ENCODE measurements around the gene CALCA.

The CALCA gene

DNA sequence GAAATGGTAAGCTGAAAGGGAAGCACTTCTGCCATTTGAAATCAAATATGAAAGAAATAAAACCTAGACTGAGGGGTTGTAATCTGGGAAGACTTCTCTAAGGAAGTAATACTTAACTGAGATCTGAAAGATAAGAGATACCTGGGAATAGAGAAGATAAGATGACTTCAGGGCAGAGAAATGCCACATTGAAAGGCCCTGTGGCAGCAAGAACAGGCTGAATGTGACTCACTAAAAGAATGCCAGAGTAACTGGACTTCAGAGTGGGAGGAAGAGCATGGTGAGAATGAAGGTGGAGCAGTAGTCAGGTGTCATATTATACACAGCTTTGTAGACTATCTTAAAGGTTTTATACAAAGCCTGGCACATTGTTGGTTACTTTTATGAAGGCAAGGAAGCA is 17.6 kb downstream of the CALCA start:
- H3K27me3 Mint-ChIP-seq (ENCODE audit: low read depth, poor library complexity) = peaks cover 12% of the 10 kb centered on the region
- no peak for DNase-seq
- no peaks in the 10 kb centered on the region for H3K36me3 Mint-ChIP-seq (ENCODE audit: low read depth)
- no peak overlapping the region for H3K27ac Mint-ChIP-seq
- no peaks in the 10 kb centered on the region for H3K4me1 Mint-ChIP-seq
- H3K4me3 Mint-ChIP-seq = no peak overlapping the region
- TF ChIP-seq, protein P1, sequence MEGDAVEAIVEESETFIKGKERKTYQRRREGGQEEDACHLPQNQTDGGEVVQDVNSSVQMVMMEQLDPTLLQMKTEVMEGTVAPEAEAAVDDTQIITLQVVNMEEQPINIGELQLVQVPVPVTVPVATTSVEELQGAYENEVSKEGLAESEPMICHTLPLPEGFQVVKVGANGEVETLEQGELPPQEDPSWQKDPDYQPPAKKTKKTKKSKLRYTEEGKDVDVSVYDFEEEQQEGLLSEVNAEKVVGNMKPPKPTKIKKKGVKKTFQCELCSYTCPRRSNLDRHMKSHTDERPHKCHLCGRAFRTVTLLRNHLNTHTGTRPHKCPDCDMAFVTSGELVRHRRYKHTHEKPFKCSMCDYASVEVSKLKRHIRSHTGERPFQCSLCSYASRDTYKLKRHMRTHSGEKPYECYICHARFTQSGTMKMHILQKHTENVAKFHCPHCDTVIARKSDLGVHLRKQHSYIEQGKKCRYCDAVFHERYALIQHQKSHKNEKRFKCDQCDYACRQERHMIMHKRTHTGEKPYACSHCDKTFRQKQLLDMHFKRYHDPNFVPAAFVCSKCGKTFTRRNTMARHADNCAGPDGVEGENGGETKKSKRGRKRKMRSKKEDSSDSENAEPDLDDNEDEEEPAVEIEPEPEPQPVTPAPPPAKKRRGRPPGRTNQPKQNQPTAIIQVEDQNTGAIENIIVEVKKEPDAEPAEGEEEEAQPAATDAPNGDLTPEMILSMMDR (IDR thresholded peaks at IDR 0.05) = no peak
- H3K9me3 Mint-ChIP-seq = no peaks in the 10 kb centered on the region

DNA sequence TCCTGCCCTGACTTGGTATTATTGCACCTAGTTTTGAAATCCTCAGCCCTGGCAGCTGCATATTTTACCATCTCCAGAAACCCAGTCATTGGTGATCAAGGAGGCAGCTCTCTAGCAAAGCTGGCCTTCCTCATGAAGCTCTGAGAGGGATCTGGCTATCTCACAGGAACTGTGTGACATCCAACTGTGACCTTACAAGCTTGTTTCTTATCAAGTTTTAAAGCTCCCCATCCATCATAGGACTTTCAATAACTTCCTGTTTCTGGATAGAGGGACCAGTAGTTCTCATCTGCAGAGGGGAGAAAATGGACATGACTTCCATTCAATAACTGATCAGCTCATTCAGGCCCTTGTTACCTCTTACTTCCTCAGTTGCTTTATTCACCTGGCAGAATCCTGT is 18.2 kb downstream of the CALCA start:
- DNase-seq = no peak
- no peak overlapping the region for H3K27ac Mint-ChIP-seq
- TF ChIP-seq, protein P1 (IDR thresholded peaks at IDR 0.05) = no peak
- peaks cover 8% of the 10 kb centered on the region for H3K27me3 Mint-ChIP-seq (ENCODE audit: low read depth, poor library complexity)
- no peaks in the 10 kb centered on the region for H3K36me3 Mint-ChIP-seq (ENCODE audit: low read depth)
- no peak overlapping the region for H3K4me3 Mint-ChIP-seq
- H3K4me1 Mint-ChIP-seq = no peaks in the 10 kb centered on the region
- H3K9me3 Mint-ChIP-seq = no peaks in the 10 kb centered on the region

DNA sequence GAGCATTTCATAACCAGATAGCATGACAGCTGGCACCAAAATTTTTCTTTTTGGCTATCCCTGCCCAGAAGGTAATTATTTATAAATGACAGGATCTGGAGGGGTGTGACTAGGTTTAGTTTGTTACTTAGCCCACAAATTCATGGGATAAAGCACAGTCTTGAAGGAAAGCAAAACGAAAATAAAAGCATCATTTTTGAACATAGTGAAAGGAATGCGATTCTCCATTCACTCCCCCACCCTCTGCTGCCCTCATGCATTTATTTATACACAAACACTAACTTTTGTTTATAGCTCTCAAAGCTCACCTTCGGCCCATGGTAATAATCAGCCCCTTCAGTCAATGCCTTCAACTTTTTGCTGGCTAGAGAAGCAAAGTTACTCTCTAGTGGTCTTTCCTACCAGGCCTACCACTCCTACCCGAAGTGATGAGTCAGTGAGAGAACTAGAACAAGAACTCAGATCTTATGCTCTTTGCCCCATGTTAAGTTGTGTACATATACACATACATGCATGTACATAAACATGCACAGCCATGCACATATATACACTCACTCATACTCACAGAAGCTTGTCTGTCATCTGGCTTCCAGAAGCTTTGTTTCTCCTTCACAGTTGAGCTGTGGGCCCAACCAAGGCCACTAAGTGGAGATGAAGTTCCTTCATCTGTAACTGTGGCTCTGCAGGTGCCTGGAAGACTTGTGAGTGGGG is 22.6 kb downstream of the CALCA start:
- Mint-ChIP-seq H3K4me3 (no peak overlapping the region), H3K27ac (no peak overlapping the region), H3K4me1 (no peaks in the 10 kb centered on the region), H3K36me3 (ENCODE audit: low read depth) (no peaks in the 10 kb centered on the region), H3K9me3 (no peaks in the 10 kb centered on the region), H3K27me3 (ENCODE audit: low read depth, poor library complexity) (peaks cover 13% of the 10 kb centered on the region)
- DNase-seq = no peak
- TF ChIP-seq, protein P1 (IDR thresholded peaks at IDR 0.05) = no peak

DNA sequence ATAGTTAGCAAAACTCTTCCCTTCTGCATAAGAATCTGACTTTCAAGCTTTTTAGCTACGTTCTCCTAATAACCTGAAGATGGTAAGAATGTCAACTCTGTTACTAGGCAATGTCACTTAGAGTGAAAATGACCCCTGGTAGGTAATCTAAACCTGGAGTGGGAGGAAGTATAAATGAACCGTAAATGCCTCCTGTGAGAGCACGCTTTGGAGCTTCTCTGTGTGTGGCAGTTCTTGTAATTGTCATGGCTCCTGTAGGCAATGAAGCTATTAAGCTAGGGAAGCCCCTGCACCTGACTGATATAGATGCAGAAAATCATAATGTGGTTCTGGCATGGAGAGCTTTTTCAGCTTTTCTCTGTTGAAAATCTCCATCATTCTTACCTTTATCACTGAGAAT is 29.4 kb downstream of the CALCA start:
- Mint-ChIP-seq H3K36me3 (ENCODE audit: low read depth) (no peaks in the 10 kb centered on the region), H3K27me3 (ENCODE audit: low read depth, poor library complexity) (peaks cover 13% of the 10 kb centered on the region), H3K4me3 (no peak overlapping the region), H3K27ac (no peak overlapping the region), H3K9me3 (peaks cover 26% of the 10 kb centered on the region), H3K4me1 (peaks cover 4% of the 10 kb centered on the region)
- DNase-seq = no peak
- TF ChIP-seq, protein P1 (IDR thresholded peaks at IDR 0.05) = no peak

DNA sequence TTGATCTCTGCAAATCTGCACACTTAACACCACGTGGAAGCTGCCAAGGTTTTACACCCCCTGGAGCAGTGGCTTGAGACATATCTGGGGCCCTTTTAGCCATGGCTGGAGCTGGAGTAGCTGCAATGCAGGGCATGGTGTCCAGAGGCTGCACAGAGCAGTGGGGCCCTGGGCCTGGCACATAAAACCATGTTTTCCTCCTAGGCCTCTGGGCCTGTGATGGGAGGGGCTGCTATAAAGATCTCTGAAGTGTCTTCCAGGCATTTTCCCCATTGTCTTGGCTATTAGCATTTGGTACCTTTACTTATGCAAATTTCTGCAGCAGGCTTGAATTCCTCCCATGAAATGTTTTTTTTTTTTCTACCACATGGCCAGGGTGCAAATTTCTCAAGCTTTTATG is 33.2 kb downstream of the CALCA start:
- no peak for DNase-seq
- H3K4me1 Mint-ChIP-seq = peaks cover 4% of the 10 kb centered on the region
- H3K36me3 Mint-ChIP-seq (ENCODE audit: low read depth) = no peaks in the 10 kb centered on the region
- no peak overlapping the region for H3K27ac Mint-ChIP-seq
- H3K27me3 Mint-ChIP-seq (ENCODE audit: low read depth, poor library complexity) = peaks cover 11% of the 10 kb centered on the region
- no peak overlapping the region for H3K4me3 Mint-ChIP-seq
- peaks cover 35% of the 10 kb centered on the region for H3K9me3 Mint-ChIP-seq
- TF ChIP-seq, protein P1 (IDR thresholded peaks at IDR 0.05) = no peak
